Lung (tissue), 12 donors: ENCODE results near the gene STC2. TPM values are rescaled to one million over a fixed set of nuclear protein-coding genes. Genes with fewer than 3 reads are reported as not detected.

Experiments used
- ATAC-seq: fragments of 200-7000 bp; cut with Tn5 transposase; one replicate; pipeline ENCODE4 v1.9.1; 2020; ENCODE audit warnings: moderate number of reproducible peaks; ENCODE audit not compliant: insufficient read depth, low FRiP score
- DNase-seq, 3 donors: peaks; one replicate each; pipeline ENCODE4 v3.0.0-alpha.2; 2013 to 2017
- H3K27ac ChIP-seq, 2 donors: one replicate each; pipeline ENCODE4 v1.5.1; 2013; ENCODE audit warnings: mild to moderate bottlenecking in 2 of 2, moderate library complexity in 2 of 2, control low read depth in 1 of 2, inconsistent platforms in 1 of 2, low read depth in 1 of 2, low read length in 1 of 2
- H3K27me3 ChIP-seq, 3 donors: one replicate each; pipeline ENCODE4 v1.5.1; 2013; ENCODE audit warnings: low read length in 2 of 3; ENCODE audit not compliant: control insufficient read depth in 3 of 3, insufficient read depth in 3 of 3
- H3K36me3 ChIP-seq, 4 donors: one replicate each; pipeline ENCODE4 v1.5.1; 2013; ENCODE audit warnings: low read length in 4 of 4, mild to moderate bottlenecking in 1 of 4, moderate library complexity in 1 of 4; ENCODE audit not compliant: control insufficient read depth in 4 of 4, insufficient read depth in 4 of 4
- H3K4me1 ChIP-seq, 5 donors: one replicate each; pipeline ENCODE4 v1.5.1; 2013; ENCODE audit warnings: low read length in 5 of 5, mild to moderate bottlenecking in 2 of 5, moderate library complexity in 1 of 5; ENCODE audit not compliant: control insufficient read depth in 5 of 5, insufficient read depth in 5 of 5
- H3K4me3 ChIP-seq: one replicate; pipeline ENCODE4 v1.5.1; 2013; ENCODE audit warnings: mild to moderate bottlenecking, control low read depth, moderate library complexity
- H3K9ac ChIP-seq, 2 donors: one replicate each; pipeline ENCODE4 v1.5.1; 2013; ENCODE audit warnings: low read length in 2 of 2, control low read depth in 1 of 2; ENCODE audit not compliant: insufficient read depth in 1 of 2
- H3K9me3 ChIP-seq, 4 donors: one replicate each; pipeline ENCODE4 v1.5.1; 2013; ENCODE audit warnings: low read length in 3 of 4, mild to moderate bottlenecking in 1 of 4, moderate library complexity in 1 of 4; ENCODE audit not compliant: control insufficient read depth in 4 of 4, insufficient read depth in 3 of 4
- CTCF ChIP-seq: IDR thresholded peaks from 2 replicates; pipeline ENCODE4 v1.5.1; 2012; ENCODE audit warnings: mild to moderate bottlenecking; ENCODE audit errors: control extremely low read depth, extremely low read depth
- WGBS, 2 donors: extraction: QIAGEN DNeasy Blood & Tissue Kit; methylation state at CpG; one replicate each; pipeline ENCODE4 v1.1.7; 2013; 5-methylcytosine and 5-hydroxymethylcytosine counted together
- polyA plus RNA-seq, 2 donors: library from polyadenylated mRNA; stranded (reverse); fragments of 200-250 nt; gene quantifications; one replicate each; pipeline ENCODE4 v1.2.1, GENCODE V29; 2013
- total RNA-seq, 2 donors: library from RNA; depleted of rRNA in 1 of 2; stranded (reverse); fragments of >200 nt in 1 of 2; gene quantifications; one replicate each; pipeline ENCODE4 v1.2.1, GENCODE V29; 2014 to 2021
- donor health status: control.
- donor health status: control.
- donor health status: Bipolar disorder and iron deficiency.
- donor health status: healthy.
- donor health status: DM: yes; HTN: yes; CAD: no.

The STC2 gene
- total and polyA plus RNA-seq, 4 donors = 3.1 to 18.1 (median 8.4) TPM

DNA sequence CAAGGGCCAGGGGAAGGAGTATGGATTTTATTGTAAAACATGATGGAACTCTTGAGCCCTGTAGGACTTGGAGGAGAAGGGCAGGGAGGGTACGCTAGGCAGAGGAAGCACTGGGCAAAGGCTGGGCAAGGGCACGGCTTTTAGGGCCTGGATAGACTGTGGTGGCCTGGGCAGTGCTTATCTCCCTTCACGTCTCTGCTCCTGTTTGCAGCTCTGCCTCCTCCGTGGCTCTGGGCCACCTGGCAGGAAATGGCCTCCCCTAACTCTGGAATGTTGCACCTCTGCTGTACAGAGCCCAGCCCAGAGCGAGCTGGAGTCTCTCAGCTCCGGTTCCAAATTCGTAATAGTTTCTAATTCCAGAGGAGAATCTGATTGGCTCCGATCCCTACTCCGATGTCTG is 12.2 kb upstream of the STC2 start:
- DNase-seq (no peak), ATAC-seq (no peak)
- Histone ChIP-seq H3K27me3 (no peaks in the 10 kb centered on the region), H3K9ac (no peak overlapping the region), H3K4me1 (no peaks in the 10 kb centered on the region), H3K36me3 (no peaks in the 10 kb centered on the region), H3K9me3 (no peaks in the 10 kb centered on the region), H3K4me3 (no peak overlapping the region), H3K27ac (no peak overlapping the region)
- 80 to 86% methylated on average over 9 of the region's 9 CpGs for WGBS, 2 donors
- no peak for TF ChIP-seq CTCF

DNA sequence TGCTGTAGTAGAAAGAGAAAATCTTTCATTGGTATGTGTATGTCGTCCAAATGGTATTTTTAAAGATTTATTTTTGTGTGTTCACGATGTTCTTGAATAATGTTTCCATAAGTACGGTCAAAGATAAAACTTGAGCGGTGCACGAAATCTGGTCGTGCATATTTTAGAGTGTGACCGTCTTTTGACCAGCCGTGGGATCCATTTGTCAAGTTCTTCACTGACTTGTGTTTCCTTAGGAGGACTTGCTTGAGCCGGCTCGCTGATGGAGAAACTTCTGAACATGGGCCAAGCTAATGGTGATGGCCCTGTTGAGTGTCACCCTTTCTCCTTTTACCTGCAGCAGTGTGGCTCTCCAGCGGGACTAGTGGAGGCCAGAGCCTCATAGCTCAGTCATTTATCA is 11.1 kb upstream of the STC2 start:
- DNase-seq (peak in 1 of 3 donors; percentile 14), ATAC-seq (no peak)
- Histone ChIP-seq H3K27ac (no peak overlapping the region), H3K4me1 (no peaks in the 10 kb centered on the region), H3K27me3 (no peaks in the 10 kb centered on the region), H3K36me3 (no peaks in the 10 kb centered on the region), H3K9me3 (no peaks in the 10 kb centered on the region), H3K9ac (no peak overlapping the region), H3K4me3 (no peak overlapping the region)
- 77 to 91% methylated on average over 11 of the region's 11 CpGs for WGBS, 2 donors
- no peak for TF ChIP-seq CTCF

DNA sequence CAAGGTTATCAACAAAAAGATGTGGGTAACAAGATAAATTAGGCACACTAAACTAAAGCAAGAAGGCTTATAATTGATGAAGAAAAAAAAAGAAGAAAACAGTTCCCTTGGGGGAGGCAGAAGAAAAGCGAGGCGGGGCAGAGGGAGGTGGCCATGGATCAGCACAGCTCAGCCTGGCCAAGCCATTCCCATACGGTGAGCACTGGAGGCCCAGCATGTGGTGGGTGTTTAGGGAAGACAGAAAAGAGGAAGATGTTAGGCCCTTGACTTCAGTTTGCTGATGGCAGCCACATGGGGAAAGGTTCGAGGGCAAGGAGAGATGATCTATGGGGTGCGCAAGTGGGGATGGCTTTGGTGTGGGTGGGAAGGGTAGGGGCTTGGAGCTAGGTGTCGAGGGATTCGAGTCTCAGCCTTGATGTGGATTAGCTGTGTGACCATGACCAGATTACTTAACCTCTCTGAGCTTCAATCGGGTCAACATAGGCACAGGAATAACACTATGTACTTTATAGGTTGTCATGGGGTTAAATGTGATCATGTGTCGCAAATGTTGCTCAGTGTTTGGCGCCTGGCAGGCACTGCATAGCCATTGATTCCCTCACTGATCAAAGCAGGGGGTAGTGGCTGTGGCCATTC is 10.3 kb upstream of the STC2 start:
- H3K9me3 ChIP-seq = no peaks in the 10 kb centered on the region
- H3K36me3 ChIP-seq = no peaks in the 10 kb centered on the region
- no peak overlapping the region for H3K27ac ChIP-seq
- no peaks in the 10 kb centered on the region for H3K4me1 ChIP-seq
- ATAC-seq = no peak
- no peak overlapping the region for H3K4me3 ChIP-seq
- H3K27me3 ChIP-seq = no peaks in the 10 kb centered on the region
- WGBS, 2 donors = 87 to 92% methylated on average over 10 of the region's 10 CpGs
- no peak for TF ChIP-seq CTCF
- DNase-seq = no peak
- no peak overlapping the region for H3K9ac ChIP-seq

DNA sequence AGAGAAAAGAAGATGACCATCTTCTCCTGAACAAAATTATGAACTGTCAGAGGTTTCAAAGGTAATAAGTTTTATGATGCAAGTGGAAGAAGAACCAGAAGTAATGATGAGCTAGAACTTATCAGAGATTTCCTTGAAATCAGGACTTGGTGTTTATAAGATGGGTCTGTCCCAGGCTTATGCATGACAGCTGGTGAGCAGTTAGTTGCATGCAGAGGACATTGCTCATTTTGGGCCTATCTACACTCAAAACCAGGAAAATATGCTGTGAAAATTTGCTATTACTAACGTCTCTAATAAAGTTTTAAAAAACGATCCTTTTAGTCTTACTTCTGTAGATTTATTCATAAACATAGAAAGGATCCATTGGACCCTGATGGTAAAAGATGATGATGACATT is 6.6 kb upstream of the STC2 start:
- Histone ChIP-seq H3K4me1 (peaks cover 0 to 4% (median 0%) of the 10 kb centered on the region in 5 donors), H3K4me3 (no peak overlapping the region), H3K9ac (no peak overlapping the region), H3K9me3 (no peaks in the 10 kb centered on the region), H3K36me3 (no peaks in the 10 kb centered on the region), H3K27me3 (peaks cover 0 to 3% (median 0%) of the 10 kb centered on the region in 3 donors), H3K27ac (no peak overlapping the region)
- 79 to 88% methylated on average over 2 of the region's 2 CpGs for WGBS, 2 donors
- no peak for DNase-seq
- no peak for TF ChIP-seq CTCF
- ATAC-seq = no peak
